ENCODE results near the gene COBL.
A peak's percentile ranks its signal among the peaks of the same experiment; 100 is the strongest.
"Not testable (repeated sequence)": the region's sequence is repeated elsewhere in the genome, so short reads cannot be mapped to it uniquely, and the experiment has no call there.

Gene COBL

DNA sequence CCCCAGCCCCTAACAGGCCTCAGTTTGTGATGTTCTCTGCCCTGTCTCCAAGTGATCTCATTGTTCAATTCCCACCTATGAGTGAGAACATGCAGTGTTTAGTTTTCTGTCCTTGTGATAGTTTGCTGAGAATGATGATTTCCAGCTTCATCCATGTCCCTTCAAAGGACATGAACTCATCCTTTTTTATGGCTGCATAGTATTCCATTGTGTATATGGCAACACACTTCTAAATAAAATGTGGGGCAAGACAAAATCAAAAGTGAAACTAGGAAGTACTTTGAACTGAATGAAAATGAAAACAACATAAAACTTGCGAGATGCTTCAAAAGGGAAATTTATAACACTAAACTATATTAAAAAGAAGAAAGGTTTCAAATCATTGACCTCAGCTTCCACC is 326.4 kb downstream of the COBL start:
- not testable (repeated sequence) for DNase-seq (ENCODE audit: low read depth)

DNA sequence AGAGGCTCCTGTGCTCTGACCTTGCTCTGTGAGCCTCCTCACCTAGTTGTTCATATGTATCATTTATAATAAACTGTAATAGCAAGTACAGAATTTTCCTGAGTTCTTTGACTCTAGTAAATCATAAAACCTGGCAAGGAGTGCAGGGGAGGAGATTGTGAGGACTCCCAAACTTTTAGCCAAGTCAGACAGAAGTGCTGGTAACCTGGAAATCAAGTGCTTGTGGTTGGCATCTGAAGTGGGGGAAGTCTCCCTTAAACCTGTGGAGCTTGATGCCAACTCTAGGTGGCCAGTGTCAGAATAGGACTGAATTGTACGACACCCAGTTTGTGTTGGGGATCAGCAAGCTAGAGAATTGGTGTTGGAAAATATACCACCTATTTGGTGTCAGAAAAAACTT is 327.6 kb downstream of the COBL start:
- no peak for DNase-seq (ENCODE audit: low read depth)

DNA sequence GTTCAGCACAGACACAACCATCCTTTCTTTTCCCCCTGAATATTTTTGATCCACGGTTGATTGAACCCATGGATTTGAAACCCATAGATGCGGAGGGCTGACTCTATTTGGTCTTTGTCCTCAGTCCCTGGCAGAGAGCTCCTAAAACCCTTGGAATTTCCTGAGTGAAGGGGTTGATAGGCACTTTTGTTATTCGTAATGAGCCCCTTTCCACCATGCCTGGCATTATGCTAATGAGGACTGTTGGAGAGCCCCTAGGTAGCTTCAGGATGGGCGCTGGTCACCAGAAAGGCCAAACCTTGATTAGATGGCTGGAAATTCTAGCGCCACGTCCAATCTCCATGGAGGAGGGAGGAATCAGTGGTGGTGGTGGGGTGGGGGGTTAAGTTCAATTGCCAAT is 328.1 kb downstream of the COBL start:
- no peak for DNase-seq (ENCODE audit: low read depth)

DNA sequence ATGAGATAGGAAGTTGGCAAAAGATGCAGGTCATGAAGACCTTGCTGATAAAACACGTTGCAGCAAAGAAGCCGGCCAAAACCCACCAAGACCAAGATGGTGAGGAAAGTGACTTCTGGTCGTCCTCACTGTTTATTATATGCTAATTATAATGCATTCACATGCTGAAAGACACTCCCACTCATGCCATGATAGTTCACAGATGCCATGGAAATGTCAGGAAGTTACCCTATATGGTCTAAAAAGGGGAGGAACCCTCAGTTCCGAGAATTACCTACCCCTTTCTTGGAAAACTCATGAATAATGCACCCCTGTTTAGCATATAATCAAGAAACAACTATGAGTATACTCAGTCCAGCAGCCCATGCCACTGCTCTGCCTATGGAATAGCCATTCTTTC is 331.5 kb downstream of the COBL start:
- DNase-seq (ENCODE audit: low read depth), result no peak

DNA sequence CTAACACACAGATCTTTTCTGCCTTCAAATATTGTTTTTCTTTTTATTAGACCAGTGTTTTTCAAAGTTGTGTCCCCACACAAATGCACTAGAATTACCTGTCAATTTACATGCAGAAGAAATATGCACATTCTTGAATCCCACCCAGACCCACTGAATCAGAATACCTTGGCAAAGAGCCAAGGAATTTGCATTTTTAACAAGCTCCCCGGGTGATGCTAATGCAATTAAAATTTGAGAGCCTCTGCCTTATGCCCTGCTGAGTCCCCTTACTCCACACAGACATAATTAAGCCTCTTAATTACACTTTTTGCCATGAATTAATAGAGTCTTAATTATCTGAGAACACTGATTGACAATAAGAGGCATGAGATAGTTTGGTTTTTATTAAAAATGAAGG is 332.8 kb downstream of the COBL start:
- no peak for DNase-seq (ENCODE audit: low read depth)

DNA sequence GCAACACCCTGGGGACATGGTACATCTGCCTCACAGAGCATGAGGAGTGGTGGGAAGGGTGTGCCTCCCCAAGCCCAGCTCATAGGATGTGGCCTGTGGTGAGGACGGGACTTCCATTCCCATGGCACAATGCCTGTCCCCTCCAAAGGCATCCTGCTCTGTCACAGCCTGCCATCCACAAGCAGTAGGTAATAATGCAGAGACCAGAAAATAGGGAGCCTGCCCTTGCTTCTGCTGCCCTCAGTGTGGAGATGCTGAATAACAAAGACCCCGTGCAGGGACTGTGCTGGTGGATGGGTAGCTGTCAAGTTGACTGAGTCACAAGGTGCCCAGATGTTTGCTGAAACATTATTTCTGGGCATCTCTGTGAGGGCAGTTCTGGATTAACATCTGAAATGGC is 334.0 kb downstream of the COBL start:
- DNase-seq (ENCODE audit: low read depth), result no peak

DNA sequence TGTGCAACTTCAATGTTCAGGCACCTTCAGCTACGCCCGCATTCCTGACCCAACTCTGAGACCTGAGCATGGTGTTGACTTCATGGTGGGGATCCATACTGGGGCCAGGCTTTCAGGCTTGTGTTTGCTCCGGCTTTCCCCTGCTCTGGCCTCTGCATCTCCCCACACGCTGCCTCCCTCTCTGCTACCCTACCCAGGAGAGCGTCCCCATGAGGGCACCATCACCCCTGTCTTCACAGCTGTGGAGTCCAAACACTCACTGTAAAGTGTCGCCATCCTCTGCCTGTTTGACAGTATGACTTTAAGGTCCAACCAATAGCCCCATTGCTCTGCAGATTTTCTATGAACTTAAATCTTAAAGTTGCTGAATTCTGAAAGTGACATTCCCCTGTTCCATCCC is 334.9 kb downstream of the COBL start:
- DNase-seq (ENCODE audit: low read depth), result no peak

DNA sequence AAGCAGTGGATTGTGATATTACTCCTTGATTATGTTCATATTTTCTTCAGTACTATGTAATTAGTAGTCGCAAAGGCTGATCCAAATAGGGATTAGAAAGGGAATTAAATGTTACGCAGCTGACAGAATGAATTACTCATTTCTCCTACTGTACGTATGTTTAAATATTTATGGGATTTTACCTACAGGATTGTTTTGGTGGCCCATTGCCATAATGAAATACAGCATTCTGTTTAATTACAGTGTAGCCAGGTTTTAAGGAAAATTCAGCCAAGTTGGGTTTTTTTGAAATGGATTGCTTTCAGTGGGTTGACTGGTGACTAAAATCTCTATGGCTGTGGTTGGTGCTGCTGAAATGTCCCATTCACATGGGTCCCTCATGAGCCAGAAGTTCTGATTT is 336.2 kb downstream of the COBL start:
- DNase-seq (ENCODE audit: low read depth), result no peak

DNA sequence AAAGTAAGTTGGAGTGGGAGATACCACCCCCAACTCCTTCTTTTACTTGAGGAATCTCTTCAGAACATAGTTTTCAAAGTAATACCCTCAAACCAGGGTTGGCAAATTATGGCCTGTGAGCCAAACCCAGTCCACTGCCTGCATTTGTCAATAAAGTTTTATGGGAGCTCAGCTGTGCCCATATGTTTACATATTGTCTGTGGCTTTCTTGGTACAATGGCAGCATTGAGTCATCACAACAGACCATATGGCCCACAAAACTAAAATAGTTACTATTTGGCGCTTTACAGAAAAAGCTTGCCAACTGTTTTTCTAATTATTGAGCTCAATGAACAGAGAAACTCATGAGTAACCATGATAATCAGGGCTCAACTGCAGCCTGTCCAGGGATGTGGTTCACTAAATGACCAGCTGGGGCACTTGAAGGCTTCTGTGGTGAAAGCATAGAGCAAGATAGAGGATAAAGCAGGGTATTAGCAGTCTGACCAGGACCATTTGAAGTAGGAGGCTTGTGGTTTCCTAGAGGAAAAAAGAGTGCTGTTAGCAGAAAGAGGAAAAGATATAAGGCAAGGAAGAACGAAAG is 337.9 kb downstream of the COBL start:
- peak; percentile 8 for DNase-seq (ENCODE audit: low read depth)

DNA sequence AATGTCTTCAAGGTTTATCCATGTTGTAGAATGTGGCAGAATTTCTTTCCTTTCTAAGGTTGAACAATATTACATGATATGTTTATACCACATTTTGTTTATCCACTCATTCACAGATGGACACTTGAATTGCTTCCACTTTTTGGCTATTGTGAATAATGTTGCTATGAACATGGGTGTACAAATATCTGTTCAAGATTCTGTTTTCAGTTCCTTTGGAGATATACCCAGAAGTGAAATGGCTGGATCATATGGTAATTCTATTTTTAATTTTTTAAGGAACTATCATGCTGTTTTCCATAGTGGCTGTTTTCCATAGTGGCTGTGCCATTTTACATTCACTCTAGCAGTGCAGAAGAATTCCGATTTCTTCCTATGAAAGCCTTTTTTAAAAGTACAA is 339.2 kb downstream of the COBL start:
- no peak for DNase-seq (ENCODE audit: low read depth)

DNA sequence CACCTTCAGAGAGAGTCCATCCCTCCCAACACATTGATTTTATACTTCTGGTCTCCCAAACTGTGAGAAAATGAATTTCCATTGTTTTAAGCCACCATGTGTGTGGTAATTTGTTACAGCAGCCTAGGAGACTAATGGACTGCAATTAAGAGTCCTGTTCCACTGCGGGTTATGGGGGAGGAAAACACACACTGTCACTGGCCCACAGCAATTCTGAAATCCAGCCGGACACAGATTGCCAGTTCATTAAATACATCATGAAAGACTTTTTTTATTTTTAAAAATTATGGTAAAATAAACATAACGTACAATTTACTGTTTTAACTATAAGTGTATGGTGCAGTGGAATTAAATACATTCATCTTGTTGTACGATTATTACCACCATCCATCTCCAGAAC is 340.5 kb downstream of the COBL start:
- DNase-seq (ENCODE audit: low read depth), result no peak

DNA sequence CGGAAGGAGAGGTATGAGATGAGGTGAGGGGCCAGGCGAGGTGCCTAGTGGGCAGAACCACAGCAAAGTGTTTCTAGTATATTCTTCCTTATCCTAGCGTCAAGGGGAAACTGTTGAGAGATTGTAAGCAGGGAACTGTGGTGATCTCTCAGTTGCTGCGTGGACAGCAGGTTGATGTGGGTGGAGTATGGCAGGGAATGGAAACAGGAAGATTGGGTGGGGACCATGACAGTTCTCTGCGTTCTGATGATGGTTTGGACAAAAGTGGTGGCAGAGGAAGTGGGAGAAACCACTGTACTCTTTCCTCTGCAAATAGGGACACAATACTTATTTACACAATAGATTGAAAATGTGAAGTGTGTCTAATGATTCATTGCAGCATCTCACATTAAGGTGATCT is 342.4 kb downstream of the COBL start:
- no peak for DNase-seq (ENCODE audit: low read depth)

DNA sequence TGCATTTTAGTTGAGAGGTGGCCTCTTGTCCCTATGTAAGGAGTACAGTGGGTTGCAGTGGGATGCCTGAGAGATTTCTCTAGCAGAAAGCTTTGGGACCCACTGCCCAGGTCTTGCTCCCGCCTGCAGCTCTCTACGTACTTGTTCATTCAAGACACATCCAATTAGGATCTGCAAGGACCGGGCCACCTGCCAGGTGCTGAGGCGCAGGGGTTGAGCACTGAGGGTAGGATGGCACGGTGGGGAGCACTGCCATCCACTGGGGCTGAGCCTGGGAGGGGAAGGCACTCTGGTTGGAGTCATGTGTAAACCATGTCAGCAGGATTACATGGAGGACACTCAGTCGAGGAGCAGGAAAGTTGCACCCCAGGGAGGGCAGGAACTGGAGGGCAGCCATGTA is 342.8 kb downstream of the COBL start:
- no peak for DNase-seq (ENCODE audit: low read depth)

DNA sequence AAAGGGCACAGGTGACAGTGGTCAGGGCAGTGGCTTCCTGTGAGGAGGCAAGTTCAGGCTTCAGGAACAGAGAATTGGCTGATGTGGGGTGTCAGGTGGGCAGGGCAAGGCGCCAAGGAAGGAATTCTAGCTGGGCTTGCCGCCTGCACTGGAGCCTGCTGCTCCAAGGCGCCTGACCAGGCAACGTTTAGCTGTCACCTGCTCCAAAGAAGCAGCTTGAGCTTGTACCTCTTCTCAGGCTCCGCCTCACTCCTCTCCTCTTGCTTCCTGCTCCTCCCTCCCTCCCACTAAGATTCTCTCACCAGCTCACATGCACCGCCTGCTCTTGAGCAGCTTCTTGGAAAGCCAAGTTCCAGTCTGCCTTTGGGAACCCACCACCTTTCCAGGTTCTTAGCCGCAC is 346.5 kb downstream of the COBL start:
- no peak for DNase-seq (ENCODE audit: low read depth)

All from stromal cell of bone marrow (primary cell).